Measurements from ENCODE around the gene TM9SF1. TPM values are rescaled to one million over a fixed set of nuclear protein-coding genes. Genes with fewer than 3 reads are reported as not detected.
A peak's percentile ranks its signal among the peaks of the same experiment; 100 is the strongest.

Gene TM9SF1
- total and polyA plus RNA-seq, 12 donors = 10.8 to 36.4 (median 18.7) TPM

DNA sequence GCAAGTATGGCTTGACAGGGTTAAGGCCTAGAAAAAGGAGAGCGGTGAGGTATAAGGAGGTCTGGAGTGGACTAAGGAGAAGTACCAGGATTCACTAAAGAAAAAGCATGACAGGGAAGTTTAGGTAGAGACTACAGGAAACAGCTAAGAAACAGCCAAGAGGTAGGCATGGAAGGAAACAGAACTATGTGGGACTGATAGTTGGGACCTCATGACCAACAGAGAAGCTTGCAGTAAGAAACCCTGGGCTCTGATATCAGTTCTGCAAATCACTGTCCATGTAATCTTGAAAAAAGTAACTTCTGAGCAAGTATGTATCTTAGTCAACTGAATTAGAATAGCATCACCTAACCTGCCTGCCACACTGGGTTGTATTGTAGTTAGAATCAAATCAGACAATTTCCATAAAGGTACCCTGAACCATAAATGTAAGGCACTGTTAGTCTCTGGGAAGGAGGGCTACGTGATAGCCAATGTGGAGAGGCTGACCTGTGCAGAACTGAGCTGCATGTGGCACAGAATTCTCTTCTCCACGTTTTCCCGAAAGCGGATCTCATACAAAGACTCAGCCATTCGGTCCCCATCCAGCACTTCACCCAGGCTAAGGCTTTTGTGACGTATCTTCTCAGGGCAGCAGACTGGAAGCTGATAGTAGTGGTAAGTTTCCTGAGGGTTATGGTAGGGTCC is 912 bp downstream of the TM9SF1 start:
- Histone ChIP-seq H3K9me3 (no peaks in the 10 kb centered on the region), H3K27me3 (no peaks in the 10 kb centered on the region), H3K36me3 (peaks cover 0 to 45% (median 15%) of the 10 kb centered on the region in 9 donors), H3K27ac (peak overlapping the region in 8 of 10 donors; percentile 94 to 100 (median 98)), H3K4me3 (peak overlapping the region in 9 of 10 donors; percentile 59 to 100 (median 91)), H3K4me1 (peaks cover 4 to 41% (median 29%) of the 10 kb centered on the region in 9 donors)
- DNase-seq (no peak), ATAC-seq (no peak)
- intact Hi-C loops (cut with DNase I) = no loop called here
- WGBS, 2 donors = 75 to 77% methylated on average over 7 of the region's 7 CpGs
- TF ChIP-seq, protein P1, sequence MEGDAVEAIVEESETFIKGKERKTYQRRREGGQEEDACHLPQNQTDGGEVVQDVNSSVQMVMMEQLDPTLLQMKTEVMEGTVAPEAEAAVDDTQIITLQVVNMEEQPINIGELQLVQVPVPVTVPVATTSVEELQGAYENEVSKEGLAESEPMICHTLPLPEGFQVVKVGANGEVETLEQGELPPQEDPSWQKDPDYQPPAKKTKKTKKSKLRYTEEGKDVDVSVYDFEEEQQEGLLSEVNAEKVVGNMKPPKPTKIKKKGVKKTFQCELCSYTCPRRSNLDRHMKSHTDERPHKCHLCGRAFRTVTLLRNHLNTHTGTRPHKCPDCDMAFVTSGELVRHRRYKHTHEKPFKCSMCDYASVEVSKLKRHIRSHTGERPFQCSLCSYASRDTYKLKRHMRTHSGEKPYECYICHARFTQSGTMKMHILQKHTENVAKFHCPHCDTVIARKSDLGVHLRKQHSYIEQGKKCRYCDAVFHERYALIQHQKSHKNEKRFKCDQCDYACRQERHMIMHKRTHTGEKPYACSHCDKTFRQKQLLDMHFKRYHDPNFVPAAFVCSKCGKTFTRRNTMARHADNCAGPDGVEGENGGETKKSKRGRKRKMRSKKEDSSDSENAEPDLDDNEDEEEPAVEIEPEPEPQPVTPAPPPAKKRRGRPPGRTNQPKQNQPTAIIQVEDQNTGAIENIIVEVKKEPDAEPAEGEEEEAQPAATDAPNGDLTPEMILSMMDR (IDR thresholded peaks at IDR 0.05) = no peak

DNA sequence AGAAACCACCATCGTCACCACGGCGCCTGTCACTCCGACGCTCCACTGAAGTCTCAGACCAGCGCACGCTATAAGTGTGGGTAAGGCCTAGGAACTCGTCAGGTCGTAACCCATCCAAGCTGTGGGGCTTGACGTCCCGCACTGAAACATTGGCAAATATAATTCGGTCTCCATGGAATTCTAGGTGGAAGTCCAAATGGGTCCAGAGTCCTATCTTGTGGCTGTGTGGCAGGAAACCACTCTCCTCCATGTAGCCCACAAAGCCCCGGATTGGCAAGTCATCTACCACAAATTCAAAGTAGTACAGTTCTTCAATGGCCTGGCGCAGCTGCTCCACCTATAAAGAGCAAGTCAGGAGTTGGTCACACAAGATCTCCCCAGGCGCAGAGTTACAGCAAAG is 2.3 kb downstream of the TM9SF1 start:
- H3K27me3 ChIP-seq = no peaks in the 10 kb centered on the region
- no peak for DNase-seq
- WGBS, 2 donors = 95% methylated on average over 15 of the region's 15 CpGs
- H3K36me3 ChIP-seq = peaks cover 0 to 42% (median 15%) of the 10 kb centered on the region in 9 donors
- no peaks in the 10 kb centered on the region for H3K9me3 ChIP-seq
- intact Hi-C loops (cut with DNase I) = no loop called here
- no peak for ATAC-seq
- peaks cover 6 to 44% (median 37%) of the 10 kb centered on the region in 9 donors for H3K4me1 ChIP-seq
- H3K4me3 ChIP-seq = no peak overlapping the region
- TF ChIP-seq, protein P1 (IDR thresholded peaks at IDR 0.05) = no peak
- H3K27ac ChIP-seq = no peak overlapping the region

DNA sequence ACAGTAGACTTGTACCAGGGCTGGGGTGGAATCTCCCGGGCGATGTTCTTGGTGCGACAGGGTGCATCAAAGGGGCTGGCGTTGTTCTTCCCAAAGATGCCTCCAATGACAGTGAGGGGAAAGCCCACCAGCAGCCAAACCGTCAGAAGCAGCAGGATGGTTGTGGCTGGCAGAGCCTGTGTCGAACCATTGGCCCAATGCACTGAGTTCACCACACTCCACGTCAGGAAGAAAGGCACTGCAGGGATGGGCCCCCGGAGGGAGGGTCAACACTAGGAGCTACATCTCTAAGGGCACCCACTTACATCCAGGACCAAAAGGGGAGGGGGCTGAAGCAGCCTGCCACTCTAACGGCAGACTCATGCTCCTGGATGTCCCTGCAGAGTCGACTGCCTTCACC is 4.8 kb downstream of the TM9SF1 start:
- H3K36me3 ChIP-seq = peaks cover 0 to 61% (median 15%) of the 10 kb centered on the region in 9 donors
- H3K27ac ChIP-seq = no peak overlapping the region
- WGBS, 2 donors = 89 to 92% methylated on average over 10 of the region's 10 CpGs
- intact Hi-C loops (cut with DNase I) = no loop called here
- no peaks in the 10 kb centered on the region for H3K27me3 ChIP-seq
- peaks cover 4 to 37% (median 31%) of the 10 kb centered on the region in 9 donors for H3K4me1 ChIP-seq
- TF ChIP-seq, protein P1 (IDR thresholded peaks at IDR 0.05) = no peak
- no peak overlapping the region for H3K4me3 ChIP-seq
- ATAC-seq = no peak
- no peaks in the 10 kb centered on the region for H3K9me3 ChIP-seq
- no peak for DNase-seq

DNA sequence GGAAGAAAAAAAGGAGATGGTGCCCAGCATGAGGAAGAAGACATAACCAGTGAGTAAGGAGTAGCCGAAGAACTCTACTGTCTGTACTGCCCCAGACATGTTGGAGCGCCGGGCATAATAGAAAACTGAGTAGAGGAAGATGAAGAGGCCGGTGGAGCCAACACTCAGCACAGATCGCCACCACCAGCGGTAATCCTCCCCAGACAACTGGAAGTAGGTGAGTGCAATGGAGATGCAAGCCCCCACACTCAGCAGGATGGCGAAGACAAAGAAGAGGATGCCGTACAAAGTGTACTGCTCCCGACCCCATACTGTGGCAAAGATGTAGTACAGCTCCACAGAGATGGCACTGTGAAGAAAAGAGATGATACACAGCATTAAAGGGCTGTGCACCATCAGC is 5.8 kb downstream of the TM9SF1 start:
- intact Hi-C loops (cut with DNase I) = loop anchor here in 1 of 10 donors (2.0 kb wide), 1 partner anchor 43 kb away; the partner anchor contains the start of genes GMPR2 and NEDD8
- H3K4me1 ChIP-seq = peaks cover 4 to 31% (median 24%) of the 10 kb centered on the region in 9 donors

More for the DNA sequence above, 5.8 kb downstream of the TM9SF1 start:
- no peaks in the 10 kb centered on the region for H3K27me3 ChIP-seq
- 92 to 94% methylated on average over 9 of the region's 9 CpGs for WGBS, 2 donors
- ATAC-seq = no peak
- peaks cover 0 to 70% (median 19%) of the 10 kb centered on the region in 9 donors for H3K36me3 ChIP-seq
- TF ChIP-seq, protein P1 (IDR thresholded peaks at IDR 0.05) = no peak
- no peaks in the 10 kb centered on the region for H3K9me3 ChIP-seq
- DNase-seq = no peak
- peak overlapping the region in 5 of 10 donors; percentile 57 to 83 (median 74) for H3K27ac ChIP-seq
- no peak overlapping the region for H3K4me3 ChIP-seq
